Stimulated activated naive CD8-positive, alpha-beta T cell treated with anti-CD3 and anti-CD28 coated beads, Interleukin-15, Interleukin-2, amounts not matched to agents 100 ng/mL and 50 ng/mL, for 24 hours (primary cell): ENCODE measurements around the gene AK5.

ENCODE experiments used
- H3K27ac Mint-ChIP-seq: one replicate; pipeline ENCODE4 v1.8.0; 2021; ENCODE audit warnings: mild to moderate bottlenecking, mixed read lengths
- H3K27me3 Mint-ChIP-seq: one replicate; pipeline ENCODE4 v1.8.0; 2021; ENCODE audit warnings: mixed read lengths
- H3K36me3 Mint-ChIP-seq: one replicate; pipeline ENCODE4 v1.8.0; 2021; ENCODE audit warnings: low read depth, mixed read lengths
- H3K4me1 Mint-ChIP-seq: one replicate; pipeline ENCODE4 v1.8.0; 2021; ENCODE audit warnings: low read depth, mixed read lengths
- H3K4me3 Mint-ChIP-seq: one replicate; pipeline ENCODE4 v1.8.0; 2021; ENCODE audit warnings: mild to moderate bottlenecking, mixed read lengths
- H3K9me3 Mint-ChIP-seq: one replicate; pipeline ENCODE4 v1.8.0; 2021; ENCODE audit warnings: mixed read lengths

The AK5 gene

GRCh38 chr1:77532641-77533040, 250.8 kb downstream of the AK5 start:
- H3K4me3 Mint-ChIP-seq = no peak overlapping the region

DNA sequence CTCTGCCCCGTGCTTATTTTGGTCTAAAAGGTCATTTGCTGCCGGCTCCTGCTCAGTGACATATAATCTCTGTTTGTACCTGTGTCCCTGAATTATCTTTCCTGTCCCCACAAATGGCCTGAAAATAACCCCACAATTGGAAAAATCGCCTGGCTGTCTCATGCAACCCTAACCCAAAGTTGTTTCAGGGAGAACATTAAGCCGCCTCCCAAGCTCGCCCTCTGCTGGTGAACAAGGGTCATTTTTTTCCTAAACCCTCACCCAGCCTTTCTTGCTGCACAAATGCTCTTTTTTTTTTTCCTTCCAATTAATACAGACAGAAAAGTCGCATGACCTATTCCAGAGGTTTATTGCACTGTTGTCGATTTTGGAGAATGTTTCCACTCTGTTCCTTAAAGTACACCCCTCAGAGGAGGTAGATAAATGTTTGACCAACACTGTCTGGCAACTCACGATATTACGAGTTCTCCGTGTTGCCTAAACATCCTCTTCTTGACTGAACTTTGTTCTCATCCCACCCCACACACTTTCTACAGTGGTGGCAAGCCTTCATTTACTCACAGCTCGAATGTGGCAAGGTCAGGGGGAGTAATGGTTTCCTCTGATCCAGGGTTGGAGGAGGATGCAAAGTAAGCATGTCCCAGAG, 252.0 kb downstream of the AK5 start:
- H3K27ac Mint-ChIP-seq = no peak overlapping the region
- no peaks in the 10 kb centered on the region for H3K9me3 Mint-ChIP-seq
- H3K4me1 Mint-ChIP-seq = peaks cover 7% of the 10 kb centered on the region
- no peaks in the 10 kb centered on the region for H3K27me3 Mint-ChIP-seq
- H3K36me3 Mint-ChIP-seq = no peaks in the 10 kb centered on the region
- H3K4me3 Mint-ChIP-seq = no peak overlapping the region

More at GRCh38 chr1:77532641-77533040, 250.8 kb downstream of the AK5 start:
- no peaks in the 10 kb centered on the region for H3K9me3 Mint-ChIP-seq
- H3K27ac Mint-ChIP-seq = no peak overlapping the region
- peaks cover 7% of the 10 kb centered on the region for H3K4me1 Mint-ChIP-seq
- H3K27me3 Mint-ChIP-seq = no peaks in the 10 kb centered on the region
- H3K36me3 Mint-ChIP-seq = no peaks in the 10 kb centered on the region

DNA sequence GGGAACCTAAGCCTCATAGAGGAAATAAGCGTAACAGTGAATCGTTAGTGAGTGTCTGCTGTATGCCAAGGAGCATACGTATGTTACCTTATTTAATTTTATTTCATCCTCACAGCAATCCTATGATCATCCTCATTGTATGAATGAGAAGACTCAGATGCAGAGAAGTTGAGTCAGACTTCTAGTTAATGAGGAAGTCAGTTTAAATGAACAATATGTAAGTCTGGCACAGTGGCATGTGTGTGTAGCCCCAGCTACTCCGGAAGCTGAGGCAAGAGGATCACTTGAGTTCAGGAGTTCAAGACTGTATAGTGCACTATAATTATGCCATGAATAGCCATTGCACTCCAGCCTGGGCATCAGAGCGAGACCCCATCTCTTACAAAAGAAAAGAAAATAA, 252.6 kb downstream of the AK5 start:
- H3K4me1 Mint-ChIP-seq = peaks cover 7% of the 10 kb centered on the region
- H3K27me3 Mint-ChIP-seq = no peaks in the 10 kb centered on the region
- no peaks in the 10 kb centered on the region for H3K36me3 Mint-ChIP-seq
- no peak overlapping the region for H3K27ac Mint-ChIP-seq
- H3K4me3 Mint-ChIP-seq = no peak overlapping the region
- no peaks in the 10 kb centered on the region for H3K9me3 Mint-ChIP-seq

- no peak overlapping the region for H3K27ac Mint-ChIP-seq
These were observed 255.0 kb downstream of the AK5 start for GRCh38 chr1:77536813-77537212.

GRCh38 chr1:77538956-77539518, 257.2 kb downstream of the AK5 start:
- Mint-ChIP-seq H3K4me3 (no peak overlapping the region), H3K27me3 (no peaks in the 10 kb centered on the region), H3K9me3 (no peaks in the 10 kb centered on the region), H3K27ac (no peak overlapping the region), H3K36me3 (no peaks in the 10 kb centered on the region), H3K4me1 (peaks cover under 1% of the 10 kb centered on the region)

More at GRCh38 chr1:77536813-77537212, 255.0 kb downstream of the AK5 start:
- no peaks in the 10 kb centered on the region for H3K36me3 Mint-ChIP-seq
- H3K9me3 Mint-ChIP-seq = no peaks in the 10 kb centered on the region
- no peaks in the 10 kb centered on the region for H3K27me3 Mint-ChIP-seq
- H3K4me3 Mint-ChIP-seq = no peak overlapping the region
- peaks cover 7% of the 10 kb centered on the region for H3K4me1 Mint-ChIP-seq

DNA sequence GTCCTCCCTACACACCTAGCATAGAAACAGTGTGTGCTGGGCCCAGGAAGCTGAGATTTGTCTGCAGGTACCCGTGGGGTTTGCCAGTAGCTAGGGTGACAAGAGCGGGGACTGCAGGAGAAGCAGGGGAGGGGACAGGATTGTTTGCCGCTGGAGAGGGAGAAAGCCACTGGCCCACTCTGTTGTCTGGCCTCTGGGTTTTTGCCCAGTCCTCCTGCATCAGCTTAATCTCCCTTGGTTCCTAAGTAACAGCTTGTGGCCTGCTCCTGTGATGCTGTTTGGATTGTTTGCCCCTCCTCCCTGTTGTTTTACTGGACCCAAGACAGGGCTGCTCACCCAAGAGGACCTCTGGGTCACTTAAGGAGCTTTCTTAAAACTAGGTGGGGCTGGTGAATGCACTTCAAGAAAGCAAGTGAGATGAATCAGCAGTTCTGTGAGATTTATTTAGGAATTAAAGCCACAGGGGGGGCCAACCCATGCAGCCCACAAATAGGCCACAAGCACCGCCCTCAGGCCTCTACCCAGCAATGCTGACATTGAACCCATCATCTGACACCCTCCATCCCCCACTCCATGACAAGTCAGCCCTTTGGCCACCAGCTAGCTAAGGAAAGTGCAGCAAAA, 257.8 kb downstream of the AK5 start:
- H3K4me3 Mint-ChIP-seq = no peak overlapping the region
- no peaks in the 10 kb centered on the region for H3K9me3 Mint-ChIP-seq
- H3K4me1 Mint-ChIP-seq = no peaks in the 10 kb centered on the region
- no peaks in the 10 kb centered on the region for H3K27me3 Mint-ChIP-seq
- H3K27ac Mint-ChIP-seq = no peak overlapping the region
- H3K36me3 Mint-ChIP-seq = no peaks in the 10 kb centered on the region

- H3K36me3 Mint-ChIP-seq = no peaks in the 10 kb centered on the region
- no peak overlapping the region for H3K4me3 Mint-ChIP-seq
- H3K27ac Mint-ChIP-seq = no peak overlapping the region
These were observed 258.8 kb downstream of the AK5 start for GRCh38 chr1:77540501-77541161.

GRCh38 chr1:77541162-77541545, 259.3 kb downstream of the AK5 start:
- no peaks in the 10 kb centered on the region for H3K27me3 Mint-ChIP-seq
- no peaks in the 10 kb centered on the region for H3K9me3 Mint-ChIP-seq
- no peaks in the 10 kb centered on the region for H3K36me3 Mint-ChIP-seq
- no peaks in the 10 kb centered on the region for H3K4me1 Mint-ChIP-seq
- no peak overlapping the region for H3K27ac Mint-ChIP-seq
- no peak overlapping the region for H3K4me3 Mint-ChIP-seq

More at GRCh38 chr1:77540501-77541161, 258.8 kb downstream of the AK5 start:
- Mint-ChIP-seq H3K9me3 (no peaks in the 10 kb centered on the region), H3K27me3 (no peaks in the 10 kb centered on the region), H3K4me1 (no peaks in the 10 kb centered on the region)

DNA sequence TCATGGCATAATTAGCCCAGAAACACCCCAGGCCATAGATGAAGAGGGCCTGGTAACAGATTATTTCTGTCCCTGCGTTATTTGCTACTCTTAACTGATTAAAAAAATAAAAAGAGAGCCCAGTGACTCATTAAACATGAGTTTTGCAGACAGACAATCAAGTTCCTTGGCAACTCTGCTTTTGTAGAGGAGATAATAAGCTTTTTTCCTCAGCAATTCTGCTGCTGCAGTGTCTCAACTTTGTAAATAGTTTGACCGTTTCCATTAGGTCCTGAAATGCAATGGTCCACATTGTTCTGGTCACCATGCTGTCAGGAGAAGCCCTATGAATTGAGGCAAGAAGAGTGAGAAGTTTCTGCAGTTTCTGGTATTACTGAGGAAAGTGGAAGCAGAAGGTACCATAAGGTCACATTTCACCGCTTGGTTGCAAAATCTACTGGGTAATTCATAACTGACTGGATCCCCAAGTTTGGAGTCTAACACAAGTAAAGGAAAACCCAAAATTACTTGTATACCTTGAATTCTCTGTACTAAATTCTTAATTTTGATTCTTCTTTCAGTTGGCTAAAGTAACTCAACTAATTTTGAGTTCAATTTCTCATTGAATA, 261.1 kb downstream of the AK5 start:
- no peak overlapping the region for H3K4me3 Mint-ChIP-seq
- no peaks in the 10 kb centered on the region for H3K4me1 Mint-ChIP-seq
- no peaks in the 10 kb centered on the region for H3K27me3 Mint-ChIP-seq
- H3K9me3 Mint-ChIP-seq = no peaks in the 10 kb centered on the region
- peaks cover 3% of the 10 kb centered on the region for H3K36me3 Mint-ChIP-seq
- no peak overlapping the region for H3K27ac Mint-ChIP-seq

- H3K4me3 Mint-ChIP-seq = no peak overlapping the region
These were observed 262.1 kb downstream of the AK5 start for GRCh38 chr1:77543822-77544448.

GRCh38 chr1:77544845-77545244, 263.0 kb downstream of the AK5 start:
- H3K27ac Mint-ChIP-seq = no peak overlapping the region
- no peaks in the 10 kb centered on the region for H3K9me3 Mint-ChIP-seq
- H3K27me3 Mint-ChIP-seq = no peaks in the 10 kb centered on the region
- no peak overlapping the region for H3K4me3 Mint-ChIP-seq
- H3K36me3 Mint-ChIP-seq = peaks cover 8% of the 10 kb centered on the region
- no peaks in the 10 kb centered on the region for H3K4me1 Mint-ChIP-seq

More at GRCh38 chr1:77543822-77544448, 262.1 kb downstream of the AK5 start:
- Mint-ChIP-seq H3K27me3 (no peaks in the 10 kb centered on the region), H3K36me3 (peaks cover 3% of the 10 kb centered on the region), H3K4me1 (no peaks in the 10 kb centered on the region), H3K27ac (no peak overlapping the region), H3K9me3 (no peaks in the 10 kb centered on the region)

DNA sequence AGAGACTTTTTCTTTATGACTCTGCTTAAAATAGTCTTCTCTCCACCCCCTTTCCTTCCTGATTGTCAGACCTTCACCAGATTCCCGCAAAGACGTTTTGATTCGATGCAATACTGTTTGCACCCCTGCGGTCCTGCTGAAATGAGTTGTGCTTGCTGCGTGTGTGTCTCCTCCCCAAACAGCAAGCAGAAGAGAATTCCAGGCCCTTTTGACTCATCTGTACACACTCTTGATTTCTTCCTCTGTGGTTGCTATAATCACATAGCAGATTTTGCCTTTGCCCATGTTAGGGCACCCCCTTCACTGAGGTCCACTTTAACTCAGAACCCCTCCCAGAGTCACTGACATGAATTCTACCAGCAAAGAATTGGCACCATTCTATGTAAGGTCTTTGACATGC, 264.2 kb downstream of the AK5 start:
- Mint-ChIP-seq H3K4me1 (no peaks in the 10 kb centered on the region), H3K27me3 (no peaks in the 10 kb centered on the region), H3K4me3 (no peak overlapping the region), H3K27ac (no peak overlapping the region), H3K9me3 (no peaks in the 10 kb centered on the region), H3K36me3 (peaks cover 8% of the 10 kb centered on the region)

DNA sequence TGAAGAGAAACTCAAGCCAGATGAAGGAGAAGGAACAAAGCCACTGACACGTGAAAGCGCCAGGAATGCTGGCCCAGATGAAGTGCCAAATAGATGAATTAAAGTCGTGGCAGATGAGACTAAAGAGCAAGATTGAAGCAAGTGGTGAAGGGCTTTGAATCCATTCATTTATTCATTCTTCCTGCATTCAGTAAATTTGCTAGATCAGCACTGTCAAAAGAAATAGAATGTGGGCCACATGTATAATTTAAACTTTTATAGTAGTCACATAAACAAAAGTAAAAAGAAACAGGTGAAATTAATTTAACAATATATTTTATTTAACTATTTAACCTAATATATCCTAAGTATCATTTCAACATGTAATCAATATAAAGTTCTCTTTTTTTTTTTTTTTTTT, 265.1 kb downstream of the AK5 start:
- Mint-ChIP-seq H3K27ac (no peak overlapping the region), H3K4me3 (no peak overlapping the region), H3K9me3 (no peaks in the 10 kb centered on the region), H3K4me1 (no peaks in the 10 kb centered on the region), H3K27me3 (no peaks in the 10 kb centered on the region), H3K36me3 (peaks cover 8% of the 10 kb centered on the region)

- no peaks in the 10 kb centered on the region for H3K4me1 Mint-ChIP-seq
- no peaks in the 10 kb centered on the region for H3K27me3 Mint-ChIP-seq
- no peak overlapping the region for H3K27ac Mint-ChIP-seq
- H3K36me3 Mint-ChIP-seq = peaks cover 12% of the 10 kb centered on the region
- H3K4me3 Mint-ChIP-seq = no peak overlapping the region
- H3K9me3 Mint-ChIP-seq = no peaks in the 10 kb centered on the region
These were observed 266.5 kb downstream of the AK5 start for GRCh38 chr1:77548285-77548684.
